ENCODE data around the gene KRTAP3-3.

DNA sequence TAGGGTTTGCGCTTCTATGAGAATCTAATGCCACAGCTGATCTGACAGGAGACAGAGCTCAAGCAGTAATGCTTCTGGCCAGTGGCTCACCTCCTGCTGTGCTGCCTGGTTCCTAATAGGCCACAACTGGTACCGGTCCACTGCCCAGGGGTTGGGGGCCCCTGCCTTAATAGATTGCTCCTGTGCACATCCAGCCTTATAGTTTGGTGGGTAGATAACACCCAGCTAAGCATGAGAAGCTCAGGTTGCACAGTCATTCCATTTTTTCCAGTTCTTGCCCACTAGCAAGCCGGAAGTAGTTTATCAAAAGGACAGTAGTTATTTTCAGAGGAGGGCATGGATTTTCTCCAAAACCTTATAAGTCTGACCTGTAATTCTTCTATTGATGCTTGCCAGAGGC, 25.5 kb upstream of the KRTAP3-3 start:
- no peak for TF ChIP-seq EZH2 (IDR thresholded peaks at IDR 0.05; ENCODE audit: borderline replicate concordance, low read depth, low read length, poor library complexity, severe bottlenecking)
- TF ChIP-seq, protein P1, sequence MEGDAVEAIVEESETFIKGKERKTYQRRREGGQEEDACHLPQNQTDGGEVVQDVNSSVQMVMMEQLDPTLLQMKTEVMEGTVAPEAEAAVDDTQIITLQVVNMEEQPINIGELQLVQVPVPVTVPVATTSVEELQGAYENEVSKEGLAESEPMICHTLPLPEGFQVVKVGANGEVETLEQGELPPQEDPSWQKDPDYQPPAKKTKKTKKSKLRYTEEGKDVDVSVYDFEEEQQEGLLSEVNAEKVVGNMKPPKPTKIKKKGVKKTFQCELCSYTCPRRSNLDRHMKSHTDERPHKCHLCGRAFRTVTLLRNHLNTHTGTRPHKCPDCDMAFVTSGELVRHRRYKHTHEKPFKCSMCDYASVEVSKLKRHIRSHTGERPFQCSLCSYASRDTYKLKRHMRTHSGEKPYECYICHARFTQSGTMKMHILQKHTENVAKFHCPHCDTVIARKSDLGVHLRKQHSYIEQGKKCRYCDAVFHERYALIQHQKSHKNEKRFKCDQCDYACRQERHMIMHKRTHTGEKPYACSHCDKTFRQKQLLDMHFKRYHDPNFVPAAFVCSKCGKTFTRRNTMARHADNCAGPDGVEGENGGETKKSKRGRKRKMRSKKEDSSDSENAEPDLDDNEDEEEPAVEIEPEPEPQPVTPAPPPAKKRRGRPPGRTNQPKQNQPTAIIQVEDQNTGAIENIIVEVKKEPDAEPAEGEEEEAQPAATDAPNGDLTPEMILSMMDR (conservative IDR thresholded peaks at IDR 0.05; ENCODE audit: low read depth, low read length): no peak
